Spleen (tissue), 11 donors: Measurements from ENCODE around the gene NKIRAS1. TPM values are rescaled to one million over a fixed set of nuclear protein-coding genes. Genes with fewer than 3 reads are reported as not detected.
"Not testable (repeated sequence)": the region's sequence is repeated elsewhere in the genome, so short reads cannot be mapped to it uniquely, and the experiment has no call there.

ENCODE experiments used
- DNase-seq: peaks from one replicate; pipeline ENCODE4 v3.0.0-alpha.2; 2020
- H3K27ac ChIP-seq, 8 donors: fragments of 200-600 bp; sonication (generic) in 7 of 8; 1 replicate in 4 of 8; 2 replicates in 4 of 8; pipeline versions ENCODE4 v1.5.0 to v1.8.0; 2016 to 2021; ENCODE audit warnings: inconsistent platforms in 4 of 8, mild to moderate bottlenecking in 4 of 8, moderate library complexity in 1 of 8
- H3K27me3 ChIP-seq, 7 donors: fragments of 200-600 bp; sonication (generic) in 6 of 7; replicated peaks in 1 of 7; 1 replicate in 4 of 7; 2 replicates in 3 of 7; pipeline versions ENCODE4 v1.5.0 to v1.8.0; 2016 to 2021; ENCODE audit warnings: inconsistent platforms in 3 of 7, mild to moderate bottlenecking in 1 of 7
- H3K36me3 ChIP-seq, 6 donors: fragments of 200-600 bp; sonication (generic) in 5 of 6; 1 replicate in 4 of 6; 2 replicates in 2 of 6; pipeline versions ENCODE4 v1.5.0 to v1.8.0; 2016 to 2021; ENCODE audit warnings: inconsistent platforms in 2 of 6
- H3K4me1 ChIP-seq, 6 donors: fragments of 200-600 bp; sonication (generic) in 5 of 6; 1 replicate in 3 of 6; 2 replicates in 3 of 6; pipeline versions ENCODE4 v1.5.0 to v1.8.0; 2016 to 2021; ENCODE audit warnings: inconsistent platforms in 3 of 6
- H3K4me3 ChIP-seq, 8 donors: fragments of 200-600 bp; sonication (generic) in 7 of 8; 1 replicate in 4 of 8; 2 replicates in 4 of 8; pipeline versions ENCODE4 v1.5.0 to v1.8.0; 2016 to 2021; ENCODE audit warnings: inconsistent platforms in 4 of 8, mild to moderate bottlenecking in 4 of 8, moderate library complexity in 2 of 8
- H3K9me3 ChIP-seq, 8 donors: fragments of 200-600 bp; sonication (generic) in 7 of 8; 1 replicate in 4 of 8; 2 replicates in 4 of 8; pipeline versions ENCODE4 v1.5.0 to v1.8.0; 2016 to 2021; ENCODE audit warnings: inconsistent platforms in 4 of 8
- POLR2A ChIP-seq, 3 donors: fragments of 450-650 bp; IDR thresholded peaks; one replicate each; pipeline ENCODE4 v1.5.1; 2017; ENCODE audit warnings: antibody characterized with exemption in 3 of 3, mild to moderate bottlenecking in 1 of 3
- POLR2AphosphoS5 ChIP-seq, 3 donors: sonication (generic); formaldehyde crosslinking; IDR thresholded peaks; one replicate each; pipeline ENCODE4 v1.5.1; 2017; ENCODE audit warnings: antibody characterized with exemption in 3 of 3
- WGBS, 5 donors: extraction: QIAGEN DNeasy Blood & Tissue Kit in 3 of 5; methylation state at CpG; one replicate each; pipeline versions ENCODE4 v1.1.5 to v1.1.7; 2013 to 2018; 5-methylcytosine and 5-hydroxymethylcytosine counted together
- intact Hi-C: fragments of 100-400 bp; cut with DNase I; formaldehyde crosslinking; loops from one replicate; pipeline ENCODE4 v1.15.0; 2023; ENCODE audit warnings: low total_unique reads
- polyA plus RNA-seq, 3 donors: library from polyadenylated mRNA; stranded (reverse); fragments of 200-250 nt; gene quantifications; one replicate each; pipeline ENCODE4 v1.2.1, GENCODE V29; 2013
- total RNA-seq, 7 donors: library from RNA; depleted of rRNA in 3 of 7; stranded (reverse); fragments of >200 nt in 3 of 7; fragmentation: NEBNext Ultra II Directional in 4 of 7; extraction: Animal tissue kit (Norgen Biotek cat#: 25700) in 4 of 7; gene quantifications; one replicate each; pipeline versions ENCODE4 v1.1.0 to v1.2.1, GENCODE V29; 2016 to 2021
- TF ChIP-seq, protein P1 (sequence below), 11 experiments: fragments of 200-600 bp in 7 of 11; fragments of 450-650 bp in 4 of 11; sonication (generic) in 4 of 11; IDR thresholded peaks in 8 of 11; conservative IDR thresholded peaks in 3 of 11; 1 replicate in 7 of 11; 2 replicates in 4 of 11; pipeline versions ENCODE4 v1.4.0 to v1.8.0; 2016 to 2021; ENCODE audit warnings: antibody characterized with exemption in 11 of 11, inconsistent platforms in 4 of 11, mild to moderate bottlenecking in 1 of 11
- donor health status: healthy with polysubstance abuse.
- donor health status: DM: no; HTN: no; CAD: no; lungs with moderate emphysema.
- donor health status: DM: no; HTN: no; CAD: no.
- donor health status: Bipolar disorder and iron deficiency.
- donor health status: healthy.
- donor health status: DM: no; HTN: no; CAD: no.
- donor health status: DM: yes; HTN: yes; CAD: no.

The NKIRAS1 gene
- total and polyA plus RNA-seq, 10 donors: 3.5 to 14.2 (median 8.9) TPM

DNA sequence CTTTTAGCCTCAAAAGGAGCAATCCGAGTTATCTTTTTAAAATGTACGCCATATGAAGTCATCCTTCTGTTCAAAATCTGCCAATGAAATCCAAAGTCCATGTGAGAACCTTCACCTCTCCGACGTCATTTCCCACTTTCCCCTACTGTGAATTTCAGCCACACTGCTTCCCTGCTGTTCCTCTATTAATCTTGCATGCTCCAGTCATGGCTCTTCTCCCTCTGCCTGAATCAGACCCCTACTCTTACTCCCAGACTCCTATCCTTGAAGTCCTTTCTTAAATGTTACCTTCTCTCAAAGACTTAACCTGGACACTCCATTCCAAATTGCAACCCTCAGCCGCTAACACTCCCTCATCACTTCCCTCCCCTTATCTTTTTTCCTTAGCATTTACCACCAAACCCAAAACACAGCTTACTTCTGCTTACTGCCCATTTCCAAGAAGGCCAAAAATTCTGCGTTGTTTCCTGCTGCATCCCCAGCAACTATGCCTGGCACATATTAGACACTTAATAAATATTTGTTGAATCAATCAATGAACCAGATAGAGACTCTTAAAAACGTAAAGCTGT lies 1.2 kb downstream of the NKIRAS1 start:
- TF ChIP-seq, protein P1, sequence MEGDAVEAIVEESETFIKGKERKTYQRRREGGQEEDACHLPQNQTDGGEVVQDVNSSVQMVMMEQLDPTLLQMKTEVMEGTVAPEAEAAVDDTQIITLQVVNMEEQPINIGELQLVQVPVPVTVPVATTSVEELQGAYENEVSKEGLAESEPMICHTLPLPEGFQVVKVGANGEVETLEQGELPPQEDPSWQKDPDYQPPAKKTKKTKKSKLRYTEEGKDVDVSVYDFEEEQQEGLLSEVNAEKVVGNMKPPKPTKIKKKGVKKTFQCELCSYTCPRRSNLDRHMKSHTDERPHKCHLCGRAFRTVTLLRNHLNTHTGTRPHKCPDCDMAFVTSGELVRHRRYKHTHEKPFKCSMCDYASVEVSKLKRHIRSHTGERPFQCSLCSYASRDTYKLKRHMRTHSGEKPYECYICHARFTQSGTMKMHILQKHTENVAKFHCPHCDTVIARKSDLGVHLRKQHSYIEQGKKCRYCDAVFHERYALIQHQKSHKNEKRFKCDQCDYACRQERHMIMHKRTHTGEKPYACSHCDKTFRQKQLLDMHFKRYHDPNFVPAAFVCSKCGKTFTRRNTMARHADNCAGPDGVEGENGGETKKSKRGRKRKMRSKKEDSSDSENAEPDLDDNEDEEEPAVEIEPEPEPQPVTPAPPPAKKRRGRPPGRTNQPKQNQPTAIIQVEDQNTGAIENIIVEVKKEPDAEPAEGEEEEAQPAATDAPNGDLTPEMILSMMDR (IDR thresholded peaks at IDR 0.05 in 8 of 11, conservative IDR thresholded peaks at IDR 0.05 in 3 of 11): no peak
- TF ChIP-seq POLR2AphosphoS5 (IDR thresholded peaks at IDR 0.05): peak in 1 of 3 donors; percentile 29
- Histone ChIP-seq H3K27ac (peak overlapping the region in 7 of 8 donors; percentile 92 to 99 (median 98)), H3K36me3 (peaks cover 0 to 35% (median 21%) of the 10 kb centered on the region in 6 donors), H3K9me3 (no peaks in the 10 kb centered on the region), H3K27me3 (no peaks in the 10 kb centered on the region), H3K4me1 (peaks cover 28 to 57% (median 48%) of the 10 kb centered on the region in 6 donors), H3K4me3 (peak overlapping the region in 6 of 8 donors; percentile 57 to 99 (median 84))
- no peak for DNase-seq
- intact Hi-C loops: no loop called here
- 42 to 52% (median 47%) methylated on average over 7 of the region's 7 CpGs for WGBS, 5 donors

GRCh38 chr3:23913873-23914743 lies 2.7 kb downstream of the NKIRAS1 start:
- Histone ChIP-seq H3K27me3 (no peaks in the 10 kb centered on the region), H3K4me3 (no peak overlapping the region), H3K36me3 (peaks cover 0 to 35% (median 12%) of the 10 kb centered on the region in 6 donors), H3K4me1 (peaks cover 17 to 42% (median 34%) of the 10 kb centered on the region in 6 donors), H3K9me3 (no peaks in the 10 kb centered on the region), H3K27ac (no peak overlapping the region)
- TF ChIP-seq POLR2A (IDR thresholded peaks at IDR 0.05): no peak
- TF ChIP-seq, protein P1 (IDR thresholded peaks at IDR 0.05 in 8 of 11, conservative IDR thresholded peaks at IDR 0.05 in 3 of 11): no peak
- TF ChIP-seq POLR2AphosphoS5 (IDR thresholded peaks at IDR 0.05): no peak
- DNase-seq: no peak
- WGBS, 5 donors: 77 to 86% (median 81%) methylated on average over 3 of the region's 3 CpGs
- intact Hi-C loops: no loop called here

- peaks cover 0 to 32% (median 6%) of the 10 kb centered on the region in 6 donors for H3K36me3 ChIP-seq
- no peak overlapping the region for H3K27ac ChIP-seq
- intact Hi-C loops: no loop called here
- WGBS, 5 donors: 88 to 94% (median 90%) methylated on average over 1 of the region's 1 CpG
- H3K9me3 ChIP-seq: no peaks in the 10 kb centered on the region
- TF ChIP-seq POLR2AphosphoS5 (IDR thresholded peaks at IDR 0.05) (no peak), POLR2A (IDR thresholded peaks at IDR 0.05) (no peak)
- TF ChIP-seq, protein P1 (IDR thresholded peaks at IDR 0.05 in 8 of 11, conservative IDR thresholded peaks at IDR 0.05 in 3 of 11): no peak
- no peak for DNase-seq
- H3K4me3 ChIP-seq: no peak overlapping the region
- H3K27me3 ChIP-seq: no peaks in the 10 kb centered on the region
- H3K4me1 ChIP-seq: peaks cover 9 to 32% (median 24%) of the 10 kb centered on the region in 6 donors
These were observed 3.6 kb downstream of the NKIRAS1 start for GRCh38 chr3:23913182-23913581.

- H3K4me1 ChIP-seq: peaks cover 7 to 24% (median 20%) of the 10 kb centered on the region in 6 donors
- peaks cover 0 to 33% (median 6%) of the 10 kb centered on the region in 6 donors for H3K36me3 ChIP-seq
- H3K9me3 ChIP-seq, H3K4me3 ChIP-seq, H3K27ac ChIP-seq, intact Hi-C loops, H3K27me3 ChIP-seq, DNase-seq: not testable (repeated sequence)
- WGBS, 5 donors: 76 to 96% (median 90%) methylated on average over 3 of the region's 3 CpGs
These were observed 4.5 kb downstream of the NKIRAS1 start for GRCh38 chr3:23912335-23912734.
